HCT116 (cell line): ENCODE results near the gene ZNF48.

Source experiments
- POLR2A ChIP-seq: IDR thresholded peaks from 2 replicates; pipeline ENCODE4 v1.7.0; 2011; ENCODE audit warnings: borderline replicate concordance; ENCODE audit not compliant: insufficient read depth, insufficient read length; ENCODE audit errors: extremely low read depth
- REST ChIP-seq: IDR thresholded peaks from 2 replicates; pipeline ENCODE4 v1.6.1; 2012; ENCODE audit warnings: low read depth

GRCh38 chr16:30372725-30373124 lies 22.5 kb upstream of the ZNF48 start:
- TF ChIP-seq POLR2A (no peak), REST (no peak)
